Keratinocyte (primary cell): Measurements from ENCODE around the gene PPP1R3E. TPM values are rescaled to one million over a fixed set of nuclear protein-coding genes. Genes with fewer than 3 reads are reported as not detected.

Experiments used
- DNase-seq: peaks from one replicate; pipeline ENCODE4 v3.0.0-alpha.2; 2011; ENCODE audit warnings: low read depth, missing footprints, low spot score
- FAIRE-seq: peaks from 2 replicates; lab custom pipeline; 2011; peaks lifted over from hg19 to GRCh38; lab: Jason Lieb, UNC
- H2AFZ ChIP-seq: 2 replicates; pipeline ENCODE4 v1.6.0; 2012; ENCODE audit warnings: low read length, control low read depth, inconsistent platforms; ENCODE audit not compliant: control insufficient read depth
- H3K27ac ChIP-seq: 2 replicates; pipeline ENCODE4 v1.5.1; 2011; ENCODE audit warnings: low read length; ENCODE audit not compliant: control insufficient read depth, insufficient read depth
- H3K27me3 ChIP-seq: 3 replicates; pipeline ENCODE4 v1.6.0; 2011; ENCODE audit warnings: low read length; ENCODE audit not compliant: control insufficient read depth, insufficient read depth; ENCODE audit errors: extremely low read depth
- H3K36me3 ChIP-seq, 2 experiments: 2 replicates in 1 of 2; 3 replicates in 1 of 2; pipeline ENCODE4 v1.5.1; 2011; ENCODE audit warnings: low read length in 2 of 2, mild to moderate bottlenecking in 1 of 2; ENCODE audit not compliant: control insufficient read depth in 2 of 2, insufficient read depth in 2 of 2; ENCODE audit errors: extremely low read depth in 1 of 2
- H3K4me1 ChIP-seq: 3 replicates; pipeline ENCODE4 v1.5.1; 2011; ENCODE audit warnings: low read length; ENCODE audit not compliant: control insufficient read depth, insufficient read depth; ENCODE audit errors: extremely low read depth
- H3K4me2 ChIP-seq: 3 replicates; pipeline ENCODE4 v1.6.0; 2011; ENCODE audit warnings: low read depth, low read length; ENCODE audit not compliant: control insufficient read depth, insufficient read depth; ENCODE audit errors: extremely low read depth
- H3K4me3 ChIP-seq, 3 experiments: fragments of 200-600 bp in 1 of 3; sonication (generic) in 1 of 3; 2 replicates in 2 of 3; 3 replicates in 1 of 3; pipeline ENCODE4 v1.5.1; 2011 to 2016; ENCODE audit warnings: low read length in 3 of 3, mild to moderate bottlenecking in 3 of 3, control low read depth in 2 of 3, inconsistent platforms in 1 of 3, low read depth in 1 of 3, mixed read lengths in 1 of 3, mixed run types in 1 of 3, moderate library complexity in 1 of 3; ENCODE audit not compliant: control insufficient read depth in 2 of 3, insufficient read depth in 2 of 3; ENCODE audit errors: extremely low read depth in 1 of 3
- H3K79me2 ChIP-seq: 2 replicates; pipeline ENCODE4 v1.6.0; 2012; ENCODE audit warnings: low read length; ENCODE audit not compliant: control insufficient read depth, insufficient read depth
- H3K9ac ChIP-seq: 3 replicates; pipeline ENCODE4 v1.6.0; 2011; ENCODE audit warnings: low read length; ENCODE audit not compliant: control insufficient read depth, insufficient read depth; ENCODE audit errors: extremely low read depth
- H3K9me1 ChIP-seq: 3 replicates; pipeline ENCODE4 v1.6.0; 2011; ENCODE audit warnings: low read length; ENCODE audit not compliant: control insufficient read depth, insufficient read depth; ENCODE audit errors: extremely low read depth
- H3K9me3 ChIP-seq: 2 replicates; pipeline ENCODE4 v1.5.1; 2012; ENCODE audit warnings: low read depth, low read length; ENCODE audit not compliant: control insufficient read depth
- H4K20me1 ChIP-seq: 3 replicates; pipeline ENCODE4 v1.6.0; 2011; ENCODE audit warnings: low read length; ENCODE audit not compliant: control insufficient read depth, insufficient read depth; ENCODE audit errors: extremely low read depth
- EZH2 ChIP-seq: IDR thresholded peaks from one replicate; pipeline ENCODE4 v1.6.1; 2012; ENCODE audit warnings: inconsistent platforms, mild to moderate bottlenecking, low read length, moderate library complexity
- dilution Hi-C: fragments of 300-500 bp; cut with MboI; formaldehyde crosslinking; loops from one replicate; pipeline ENCODE4 v1.7.0; 2020; ENCODE audit warnings: low sequenced_read_pairs; ENCODE audit not compliant: extremely low pct_ligation_motif_present
- polyA plus RNA-seq, 5 experiments: library from polyadenylated mRNA; depleted of rRNA in 3 of 5; stranded (reverse) in 3 of 5; stranded (forward) in 1 of 5; unstranded in 1 of 5; fragments of >200 nt; gene quantifications; 1 replicate in 1 of 5; 2 replicates in 3 of 5; 3 replicates in 1 of 5; pipeline versions ENCODE4 v1.2.1 to v1.2.3, GENCODE V29; 2011 to 2012; ENCODE audit warnings: missing spikeins in 2 of 5, low read depth in 1 of 5, low replicate concordance in 1 of 5
- TF ChIP-seq, protein P1 (sequence below), 3 experiments: IDR thresholded peaks in 1 of 3; conservative IDR thresholded peaks in 1 of 3; optimal IDR thresholded peaks in 1 of 3; 2 replicates in 2 of 3; 3 replicates in 1 of 3; pipeline versions ENCODE3 to v1.5.1; 2011; ENCODE audit warnings: low read length in 3 of 3, mild to moderate bottlenecking in 3 of 3, moderate library complexity in 2 of 3, control low read depth in 1 of 3, inconsistent platforms in 1 of 3; ENCODE audit not compliant: insufficient read depth in 2 of 3; ENCODE audit errors: extremely low read depth in 1 of 3

PPP1R3E gene
- polyA plus RNA-seq, 1 donor (not counting 4 experiments of a cell fraction or from before 2014, with no cell fraction given), result 2.5 TPM

DNA sequence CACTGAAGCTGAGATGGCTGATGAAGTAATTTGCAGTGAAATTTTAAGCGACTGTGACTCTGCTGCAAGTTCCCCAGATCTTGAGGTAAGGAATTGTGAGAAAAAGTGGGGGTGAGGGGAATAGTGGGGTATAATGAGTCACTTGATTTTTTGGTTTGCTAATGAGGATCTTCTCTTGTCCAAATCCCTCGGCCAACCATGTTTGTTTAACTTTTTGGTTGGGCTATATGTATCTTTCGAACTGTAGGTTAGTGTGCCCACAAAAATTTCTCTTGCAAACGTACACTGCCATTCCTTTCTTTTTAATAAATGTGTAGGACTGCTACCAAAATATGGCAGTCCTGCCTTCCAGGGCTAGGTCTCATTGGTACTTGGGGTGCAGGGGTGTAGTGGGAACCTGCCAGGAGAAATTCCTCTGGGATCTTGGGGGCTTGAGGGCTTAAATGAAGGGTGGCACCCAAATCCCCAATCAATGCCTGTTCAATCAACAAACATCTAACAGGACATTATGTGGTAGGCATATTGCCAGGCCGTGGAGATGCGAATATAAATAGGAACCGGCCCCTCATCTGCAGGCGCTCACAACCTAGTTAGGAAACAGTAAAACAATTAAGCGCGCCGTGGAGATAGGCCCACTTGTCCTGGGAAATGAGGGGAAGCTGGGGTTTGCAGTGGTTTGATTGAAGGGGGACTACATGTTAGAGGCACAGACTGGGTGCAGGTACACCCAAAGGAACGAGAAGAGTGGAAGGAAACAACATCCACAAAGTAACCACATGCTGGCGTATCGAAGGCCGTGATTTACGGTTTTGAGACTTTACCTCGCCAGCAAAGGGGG is 17.3 kb upstream of the PPP1R3E start:
- H3K4me3 ChIP-seq, result peak overlapping the region in 2 of 3 experiments; percentile 15 to 41
- H3K27me3 ChIP-seq, result no peaks in the 10 kb centered on the region
- no peaks in the 10 kb centered on the region for H4K20me1 ChIP-seq
- peaks cover 19 to 22% of the 10 kb centered on the region in 2 experiments for H3K36me3 ChIP-seq
- no peak for DNase-seq
- no peak overlapping the region for H2AFZ ChIP-seq
- dilution Hi-C loops, result no loop called here
- H3K9ac ChIP-seq, result peak overlapping the region; percentile 59
- TF ChIP-seq, protein P1, sequence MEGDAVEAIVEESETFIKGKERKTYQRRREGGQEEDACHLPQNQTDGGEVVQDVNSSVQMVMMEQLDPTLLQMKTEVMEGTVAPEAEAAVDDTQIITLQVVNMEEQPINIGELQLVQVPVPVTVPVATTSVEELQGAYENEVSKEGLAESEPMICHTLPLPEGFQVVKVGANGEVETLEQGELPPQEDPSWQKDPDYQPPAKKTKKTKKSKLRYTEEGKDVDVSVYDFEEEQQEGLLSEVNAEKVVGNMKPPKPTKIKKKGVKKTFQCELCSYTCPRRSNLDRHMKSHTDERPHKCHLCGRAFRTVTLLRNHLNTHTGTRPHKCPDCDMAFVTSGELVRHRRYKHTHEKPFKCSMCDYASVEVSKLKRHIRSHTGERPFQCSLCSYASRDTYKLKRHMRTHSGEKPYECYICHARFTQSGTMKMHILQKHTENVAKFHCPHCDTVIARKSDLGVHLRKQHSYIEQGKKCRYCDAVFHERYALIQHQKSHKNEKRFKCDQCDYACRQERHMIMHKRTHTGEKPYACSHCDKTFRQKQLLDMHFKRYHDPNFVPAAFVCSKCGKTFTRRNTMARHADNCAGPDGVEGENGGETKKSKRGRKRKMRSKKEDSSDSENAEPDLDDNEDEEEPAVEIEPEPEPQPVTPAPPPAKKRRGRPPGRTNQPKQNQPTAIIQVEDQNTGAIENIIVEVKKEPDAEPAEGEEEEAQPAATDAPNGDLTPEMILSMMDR (optimal IDR thresholded peaks at IDR 0.05 in 1 of 3, IDR thresholded peaks at IDR 0.05 in 1 of 3, conservative IDR thresholded peaks at IDR 0.05 in 1 of 3; ENCODE audit: extremely low read depth in 1 of 3, insufficient read depth in 2 of 3, low read length in 3 of 3), result no peak
- no peak for TF ChIP-seq EZH2
- no peak for FAIRE-seq
- peaks cover 27% of the 10 kb centered on the region for H3K79me2 ChIP-seq
- peak overlapping the region; percentile 88 for H3K4me2 ChIP-seq
- no peaks in the 10 kb centered on the region for H3K9me3 ChIP-seq
- peaks cover 19% of the 10 kb centered on the region for H3K4me1 ChIP-seq
- H3K9me1 ChIP-seq, result no peaks in the 10 kb centered on the region
- H3K27ac ChIP-seq, result peak overlapping the region; percentile 90

GRCh38 chr14:23316300-23316699 is 13.6 kb upstream of the PPP1R3E start:
- no peak overlapping the region for H3K4me3 ChIP-seq
- dilution Hi-C loops, result no loop called here
- H3K79me2 ChIP-seq, result peaks cover 18% of the 10 kb centered on the region
- TF ChIP-seq, protein P1 (optimal IDR thresholded peaks at IDR 0.05 in 1 of 3, IDR thresholded peaks at IDR 0.05 in 1 of 3, conservative IDR thresholded peaks at IDR 0.05 in 1 of 3; ENCODE audit: extremely low read depth in 1 of 3, insufficient read depth in 2 of 3, low read length in 3 of 3), result no peak
- no peak for TF ChIP-seq EZH2
- H3K4me1 ChIP-seq, result peaks cover 7% of the 10 kb centered on the region
- H3K4me2 ChIP-seq, result no peak overlapping the region
- FAIRE-seq (no peak), DNase-seq (no peak)
- no peaks in the 10 kb centered on the region for H3K9me1 ChIP-seq
- no peak overlapping the region for H3K9ac ChIP-seq
- no peaks in the 10 kb centered on the region for H3K27me3 ChIP-seq
- no peak overlapping the region for H3K27ac ChIP-seq
- no peaks in the 10 kb centered on the region for H3K9me3 ChIP-seq
- peaks cover 11 to 12% of the 10 kb centered on the region in 2 experiments for H3K36me3 ChIP-seq
- no peak overlapping the region for H2AFZ ChIP-seq
- H4K20me1 ChIP-seq, result no peaks in the 10 kb centered on the region
